ENCODE data around the gene ZDHHC21. TPM values are rescaled to one million over a fixed set of nuclear protein-coding genes. Genes with fewer than 3 reads are reported as not detected.
A peak's percentile ranks its signal among the peaks of the same experiment; 100 is the strongest.

Gene ZDHHC21
- total RNA-seq, 1 experiment from 2014 or later = 9.0 TPM

DNA sequence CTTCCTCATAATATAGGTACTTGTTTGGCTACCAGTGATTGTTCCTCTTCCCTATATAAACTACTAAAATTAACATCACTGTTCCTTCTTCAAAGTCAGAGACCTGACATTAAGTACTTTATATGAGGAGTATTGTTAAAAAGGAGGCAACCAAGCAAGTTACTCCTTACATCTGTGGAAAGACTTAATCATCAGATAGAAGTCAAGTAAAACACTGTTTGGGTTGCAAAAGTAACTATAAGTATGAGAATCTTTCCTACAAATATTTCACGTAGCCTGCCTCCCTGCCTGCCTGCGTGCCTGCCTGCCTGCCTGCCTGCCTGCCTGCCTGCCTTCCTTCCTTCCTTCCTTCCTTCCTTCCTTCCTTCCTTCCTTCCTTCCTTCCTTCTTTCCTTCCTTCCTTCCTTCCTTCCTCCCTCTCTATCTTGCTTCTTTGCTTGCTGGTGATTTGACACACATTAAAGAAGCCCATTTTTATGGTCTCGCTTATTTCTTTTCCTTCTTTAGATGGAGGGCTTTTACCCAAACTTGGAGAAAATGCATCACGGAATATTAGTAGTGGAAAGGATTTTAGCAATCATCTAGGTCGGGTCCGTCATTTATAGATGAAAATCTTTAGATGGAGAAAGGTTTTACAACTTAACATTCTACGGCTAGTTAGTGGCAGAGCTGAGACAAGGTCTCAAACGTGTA, 26.1 kb upstream of the ZDHHC21 start:
- peaks cover 9% of the 10 kb centered on the region; the same call in 1 of the 2 replicates for H3K4me1 ChIP-seq (ENCODE audit: insufficient read depth, low read length)
- no peak for DNase-seq

More for the DNA sequence above, 26.1 kb upstream of the ZDHHC21 start:
- Histone ChIP-seq H3K23me2 (ENCODE audit: insufficient read length, low read depth, low read length, poor library complexity, severe bottlenecking) (no peaks in the 10 kb centered on the region), H2BK20ac (ENCODE audit: low read depth, low read length, poor library complexity, severe bottlenecking) (no peak overlapping the region), H3K79me2 (ENCODE audit: insufficient read depth, low read length) (no peaks in the 10 kb centered on the region), H2BK120ac (ENCODE audit: low read depth, low read length, poor library complexity, severe bottlenecking) (no peak overlapping the region), H3K79me1 (ENCODE audit: insufficient read depth, low read depth, low read length, poor library complexity, severe bottlenecking) (no peaks in the 10 kb centered on the region), H4K91ac (ENCODE audit: insufficient read length, low read depth, low read length) (no peak overlapping the region), H3K9ac (ENCODE audit: extremely low read depth, insufficient read length, low read length) (no peak overlapping the region), H3T11ph (ENCODE audit: low read length) (no peak overlapping the region), H2BK12ac (ENCODE audit: insufficient read length, low read depth, low read length) (no peak overlapping the region), H3K9me3 (ENCODE audit: control insufficient read depth, low read depth, low read length) (no peaks in the 10 kb centered on the region), H3K27me3 (ENCODE audit: insufficient read depth, low read length) (peaks cover 16% of the 10 kb centered on the region; the same call in 1 of the 2 replicates), H2BK15ac (ENCODE audit: low read depth, low read length) (no peak overlapping the region), H2BK5ac (ENCODE audit: insufficient read length, low read length) (no peak overlapping the region), H3K4me2 (ENCODE audit: insufficient read depth, insufficient read length, low read length) (no peak overlapping the region), H4K5ac (ENCODE audit: insufficient read length, low read depth, low read length) (no peak overlapping the region), H3K14ac (ENCODE audit: insufficient read depth, low read length) (no peak overlapping the region), H2AFZ (ENCODE audit: low read length) (no peak overlapping the region), H3K4ac (ENCODE audit: low read depth, low read length) (no peak overlapping the region), H3K56ac (ENCODE audit: insufficient read length, low read depth, low read length) (no peak overlapping the region), H4K8ac (replicated peaks; ENCODE audit: insufficient read length, low read depth, low read length) (no peak overlapping the region), H3K27ac (ENCODE audit: insufficient read length, low read depth, low read length) (no peak overlapping the region), H2AK5ac (ENCODE audit: insufficient read length, low read length) (no peak overlapping the region), H4K20me1 (ENCODE audit: control insufficient read depth, insufficient read depth, insufficient read length) (no peaks in the 10 kb centered on the region), H3K23ac (ENCODE audit: insufficient read length, low read depth, low read length) (no peak overlapping the region), H3K18ac (ENCODE audit: insufficient read length, low read depth, low read length) (no peak overlapping the region)
- no CpG with 5 or more reads among the region's 8 CpGs for WGBS (ENCODE audit: extremely low coverage, insufficient read length, low lambda C conversion rate)
- peaks cover 54% of the 10 kb centered on the region for H3K27me3 Mint-ChIP-seq (ENCODE audit: low read depth)
- H3K4me3 Mint-ChIP-seq = peak overlapping the region in 1 of 2 experiments; percentile 5; a peak in 2 of 5 replicates
- no peak for TF ChIP-seq CTCF (conservative IDR thresholded peaks at IDR 0.05)
- no peaks in the 10 kb centered on the region; a peak in 1 of 5 replicates for H3K9me3 Mint-ChIP-seq
- H3K36me3 Mint-ChIP-seq (ENCODE audit: insufficient read depth in 1 of 3, low read depth in 3 of 3) = peaks cover 0 to 1% (median 0%) of the 10 kb centered on the region in 3 experiments; a peak in 2 of 7 replicates
- no peak overlapping the region for H3K27ac Mint-ChIP-seq
- H3K4me1 Mint-ChIP-seq = peaks cover 26 to 37% of the 10 kb centered on the region in 2 experiments
